ENCODE results near the gene CRTC1.

The CRTC1 gene

GRCh38 chr19:18750295-18750970 lies 67.0 kb downstream of the CRTC1 start:
- no peak for DNase-seq

- no peak for DNase-seq
These were observed 68.1 kb downstream of the CRTC1 start for GRCh38 chr19:18751571-18751970.

- no peak for DNase-seq
These were observed 71.0 kb downstream of the CRTC1 start for GRCh38 chr19:18754501-18754900.

GRCh38 chr19:18756896-18757295 lies 73.4 kb downstream of the CRTC1 start:
- no peak for DNase-seq

GRCh38 chr19:18759304-18759994 lies 76.0 kb downstream of the CRTC1 start:
- DNase-seq: no peak

GRCh38 chr19:18759995-18760426 lies 76.5 kb downstream of the CRTC1 start:
- DNase-seq: no peak

- no peak for DNase-seq
These were observed 77.2 kb downstream of the CRTC1 start for GRCh38 chr19:18760440-18761383.

- no peak for DNase-seq
These were observed 78.1 kb downstream of the CRTC1 start for GRCh38 chr19:18761531-18762110.

GRCh38 chr19:18762125-18763023 lies 78.9 kb downstream of the CRTC1 start:
- no peak for DNase-seq

GRCh38 chr19:18763674-18764590 lies 80.5 kb downstream of the CRTC1 start:
- peak; percentile 57 for DNase-seq

- no peak for DNase-seq
These were observed 81.1 kb downstream of the CRTC1 start for GRCh38 chr19:18764591-18765051.

- no peak for DNase-seq
These were observed 81.7 kb downstream of the CRTC1 start for GRCh38 chr19:18765224-18765623.

- DNase-seq: no peak
These were observed 84.7 kb downstream of the CRTC1 start for GRCh38 chr19:18768046-18768771.

GRCh38 chr19:18768997-18769891 lies 85.8 kb downstream of the CRTC1 start:
- no peak for DNase-seq

- DNase-seq: no peak
These were observed 86.6 kb downstream of the CRTC1 start for GRCh38 chr19:18769989-18770528.

GRCh38 chr19:18770663-18771327 lies 87.3 kb downstream of the CRTC1 start:
- DNase-seq: no peak

GRCh38 chr19:18771328-18772242 lies 88.1 kb downstream of the CRTC1 start:
- DNase-seq: no peak
